COR-L47 (cell line): ENCODE data around the gene TMEM119.
"Not testable (repeated sequence)": the region's sequence is repeated elsewhere in the genome, so short reads cannot be mapped to it uniquely, and the experiment has no call there.

ENCODE experiments used
- DNase-seq: peaks from one replicate; lab custom pipeline; 2025; lab: John Stamatoyannopoulos, UW

Gene TMEM119

DNA sequence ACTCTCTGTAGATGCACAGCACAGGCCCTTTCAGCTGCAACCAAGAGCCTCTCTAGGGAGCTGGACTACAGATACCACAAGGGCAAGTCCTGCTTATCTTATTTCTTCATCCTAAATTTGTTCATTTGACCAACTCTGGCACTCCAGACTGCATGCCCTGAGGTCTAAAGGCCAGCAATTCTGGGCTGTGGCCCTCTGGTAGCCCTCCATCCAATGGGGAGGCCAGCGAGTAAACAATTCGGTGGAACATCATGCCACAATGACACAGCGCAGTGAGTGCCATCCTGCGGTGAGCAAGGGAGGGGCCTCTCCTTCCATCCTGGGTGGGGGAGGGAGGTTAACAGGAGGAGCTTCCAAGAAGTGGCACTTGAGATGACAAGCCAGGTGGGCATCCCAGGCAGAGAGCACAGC is 36.5 kb upstream of the TMEM119 start:
- no peak for DNase-seq

DNA sequence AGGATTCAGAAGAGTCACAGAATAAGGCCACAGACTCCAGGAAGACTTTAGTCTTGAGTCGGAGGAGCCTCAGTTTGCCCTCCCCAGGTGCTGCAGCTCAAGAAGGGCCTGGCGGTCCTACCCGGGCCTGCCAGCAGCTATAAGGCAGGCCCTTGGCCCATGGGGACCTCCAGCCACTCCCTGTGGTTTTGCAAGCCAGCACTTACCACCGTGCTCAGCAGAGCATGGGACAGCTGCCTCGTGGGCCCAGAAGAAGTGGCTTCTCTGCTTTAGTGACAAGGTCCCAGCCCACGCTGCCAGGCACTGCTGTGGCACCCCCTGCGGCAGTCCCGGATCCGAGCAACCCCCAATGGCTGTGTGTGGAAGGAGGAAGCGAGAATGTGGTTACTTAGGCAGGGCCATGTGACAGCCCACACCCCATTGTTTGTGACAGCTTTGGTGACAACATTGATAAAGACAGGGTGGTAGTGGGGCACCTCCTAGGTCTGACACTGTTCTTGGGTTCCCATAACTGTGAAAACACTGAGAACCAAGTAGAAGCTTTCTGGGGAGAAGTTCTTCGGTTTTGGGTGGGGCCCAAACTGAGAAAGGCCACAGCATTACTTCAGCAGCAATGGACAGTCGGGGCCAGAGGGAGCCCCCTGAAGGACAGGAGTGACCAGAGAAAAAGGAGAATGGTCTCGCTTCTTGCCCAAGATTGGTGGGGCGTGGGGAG is 35.8 kb upstream of the TMEM119 start, which contains the start of gene SELPLG:
SELPLG (minus strand) TSS at position 361 of the 715 bp plus-strand sequence. CDS start 9,587 bp downstream, outside the sequence.
- DNase-seq, result no peak

DNA sequence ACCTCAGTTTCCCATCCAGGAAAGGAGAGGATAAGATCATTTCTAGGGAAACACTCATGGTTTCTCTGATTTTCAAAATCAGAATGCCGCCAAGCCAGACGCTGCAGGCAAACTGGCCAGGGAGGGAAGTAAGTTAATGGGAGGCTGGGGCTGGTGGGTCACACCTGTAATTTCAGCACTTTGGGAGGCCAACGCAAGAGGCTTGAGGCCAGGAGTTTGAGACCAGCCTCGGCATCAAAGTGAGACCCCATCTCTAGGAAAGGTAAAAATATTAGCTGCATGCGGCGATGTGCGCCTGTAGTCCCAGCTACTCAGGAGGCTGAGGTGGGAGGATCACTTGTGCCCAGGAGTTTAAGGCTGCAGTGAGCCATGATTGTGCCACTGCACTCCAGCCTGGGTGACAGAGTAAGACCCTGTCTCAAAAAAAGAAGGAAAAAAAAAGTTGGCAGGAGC is 35.2 kb upstream of the TMEM119 start:
- DNase-seq, result no peak

DNA sequence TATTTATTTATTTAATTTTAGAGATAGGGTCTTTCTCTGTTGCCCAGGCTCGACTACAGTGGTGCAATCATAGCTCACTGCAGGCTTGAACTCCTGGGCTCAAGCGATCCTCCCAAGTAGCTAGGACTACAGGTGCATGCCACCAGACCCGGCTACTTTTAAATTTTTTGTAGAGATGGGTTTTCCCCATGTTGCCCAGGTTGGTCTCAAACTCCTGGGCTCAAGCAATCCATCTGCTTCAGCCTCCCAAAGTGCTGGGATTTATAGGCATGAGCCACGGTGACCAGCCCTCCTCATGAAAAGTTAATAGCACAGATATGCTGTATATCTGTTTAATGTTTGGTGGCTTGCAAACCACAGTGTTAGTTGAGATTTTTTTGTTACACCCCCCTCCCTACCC is 33.4 kb upstream of the TMEM119 start:
- not testable (repeated sequence) for DNase-seq

DNA sequence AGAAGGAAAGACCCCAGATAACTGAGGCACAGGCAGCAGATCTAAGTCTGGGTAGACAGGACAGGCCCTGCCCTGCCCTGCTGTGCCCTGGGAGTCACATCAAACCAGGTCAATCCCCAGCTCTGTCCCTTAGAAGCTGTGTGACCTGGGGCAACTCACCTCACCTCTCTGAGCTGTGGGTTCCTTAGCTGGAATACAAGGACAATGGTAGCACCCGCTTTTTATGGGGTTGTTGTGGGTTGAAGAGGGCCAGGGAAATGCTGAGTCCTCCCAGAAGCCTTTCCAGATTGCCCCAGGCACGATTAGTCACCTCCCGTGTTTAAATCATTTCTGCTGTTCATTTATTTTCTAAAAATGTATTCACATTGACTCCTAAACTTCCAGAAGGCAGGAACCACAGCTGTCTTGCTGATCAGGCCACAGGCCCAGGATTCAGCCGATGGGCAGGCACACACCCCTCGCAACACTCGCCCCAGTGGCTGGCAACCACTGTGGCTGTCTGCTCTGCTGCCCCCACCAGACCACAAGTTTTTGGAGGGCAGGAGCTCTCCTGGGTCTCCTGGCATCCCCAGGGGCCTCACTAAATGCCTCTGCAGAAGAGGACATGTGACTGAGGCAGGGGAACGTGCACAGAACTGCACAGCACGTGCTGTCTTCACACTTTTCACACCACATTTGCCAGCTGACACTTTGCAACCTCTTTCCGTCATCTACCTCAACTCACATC is 32.8 kb upstream of the TMEM119 start:
- DNase-seq, result no peak

DNA sequence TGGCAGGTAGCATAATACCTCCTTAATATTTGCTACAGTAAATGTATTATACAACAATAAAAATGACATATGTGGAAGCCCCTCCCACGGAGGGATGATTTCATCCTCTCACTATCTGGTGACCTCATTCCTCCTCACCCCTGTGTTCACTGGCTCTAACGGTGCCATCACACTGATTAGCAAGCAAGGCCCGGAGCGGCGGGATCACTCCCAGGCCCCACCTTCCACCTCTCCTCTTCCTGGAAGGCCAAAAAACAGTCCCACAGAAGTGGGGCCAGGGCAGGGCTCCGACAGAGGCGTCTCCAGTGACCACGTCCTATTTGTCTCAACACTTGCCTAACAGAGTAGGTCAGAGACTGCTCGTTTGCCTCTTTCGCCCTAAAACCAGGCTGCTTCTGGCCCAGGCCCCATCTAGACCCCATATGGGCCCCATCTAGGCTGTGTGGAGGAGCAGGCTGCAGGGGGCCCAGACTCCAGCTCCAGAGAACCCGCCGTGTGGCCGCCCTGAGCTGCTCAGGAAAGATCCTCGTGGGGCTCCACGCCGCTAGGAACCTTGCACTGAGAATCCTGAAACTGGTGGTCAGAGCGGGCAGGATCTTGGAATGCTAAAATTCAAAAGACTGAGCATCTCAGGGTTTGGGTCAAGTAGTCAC is 32.1 kb upstream of the TMEM119 start:
- no peak for DNase-seq

DNA sequence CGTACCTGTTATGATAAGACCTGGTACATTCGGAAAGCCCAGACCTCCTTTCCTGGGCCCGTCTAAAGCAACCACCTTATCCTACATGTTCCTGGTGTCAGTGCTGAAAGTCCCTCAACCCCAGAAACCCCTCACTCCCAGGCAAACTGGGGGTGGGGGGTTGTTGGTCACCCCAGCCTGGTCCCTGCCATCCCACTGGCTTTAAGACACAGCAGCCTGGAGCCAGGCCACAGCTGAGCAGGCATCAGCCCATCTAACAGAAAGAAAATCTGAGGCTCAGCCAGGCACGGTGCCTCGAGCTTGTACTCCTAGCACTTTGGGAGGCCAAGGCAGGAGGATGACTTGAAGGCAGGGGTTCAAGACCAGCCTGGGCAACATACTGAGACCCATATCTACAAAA is 31.3 kb upstream of the TMEM119 start:
- DNase-seq, result no peak

DNA sequence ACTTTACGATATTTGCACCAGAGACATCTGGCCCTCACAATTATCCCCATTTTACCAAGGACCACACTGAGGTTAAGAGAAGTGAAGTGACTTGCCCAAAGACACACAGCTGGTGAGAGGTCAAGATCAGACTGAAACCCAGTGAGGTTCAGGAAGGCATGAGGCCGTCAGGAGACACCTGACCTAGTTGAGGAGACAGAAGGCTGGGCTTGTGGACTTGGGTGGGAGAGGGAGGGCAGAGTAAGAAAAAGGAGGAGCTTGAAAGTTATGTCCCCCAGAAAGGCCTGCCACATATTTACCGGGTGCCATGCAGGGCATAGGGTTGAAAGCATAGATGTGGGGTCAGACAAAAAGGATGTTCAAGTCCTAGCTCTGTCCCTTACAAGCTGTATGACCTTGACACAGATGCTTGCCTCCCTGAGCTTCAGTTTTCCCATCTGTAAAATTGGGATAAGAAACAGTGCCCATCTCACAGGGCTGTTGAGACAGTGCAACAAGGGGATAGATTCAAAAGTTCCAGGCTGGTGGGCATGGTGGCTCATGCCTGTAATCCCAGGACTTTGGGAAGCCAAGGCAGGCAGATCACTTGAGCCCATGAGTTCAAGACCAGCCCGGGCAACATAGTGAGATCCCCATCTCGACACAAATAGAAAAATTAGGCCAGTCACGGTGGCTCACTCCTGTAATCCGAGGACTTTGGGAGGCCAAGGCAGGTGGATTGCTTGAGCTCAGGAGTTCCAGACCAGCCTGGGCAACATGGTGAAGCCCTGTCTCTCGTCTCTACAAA is 29.4 kb upstream of the TMEM119 start:
- no peak for DNase-seq

DNA sequence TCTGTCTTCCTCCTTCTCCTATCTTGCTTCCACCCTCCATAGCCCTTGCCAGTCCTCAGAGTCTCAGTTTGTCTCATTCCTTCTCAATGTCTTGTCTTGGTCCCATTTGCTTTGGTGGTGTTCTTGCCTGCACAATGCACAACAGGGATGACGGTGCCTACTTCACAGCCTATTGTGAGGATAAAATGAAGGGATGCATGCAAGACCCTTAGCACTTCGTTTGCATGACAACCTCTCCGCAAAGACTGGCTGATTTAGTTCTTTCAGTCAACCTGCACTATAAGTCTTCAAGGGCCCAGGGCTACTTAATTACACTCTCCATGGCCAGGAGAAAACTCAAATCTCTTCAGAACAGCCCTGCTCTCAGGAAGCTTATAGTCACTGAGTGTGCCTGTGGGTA is 27.3 kb upstream of the TMEM119 start:
- DNase-seq, result no peak

DNA sequence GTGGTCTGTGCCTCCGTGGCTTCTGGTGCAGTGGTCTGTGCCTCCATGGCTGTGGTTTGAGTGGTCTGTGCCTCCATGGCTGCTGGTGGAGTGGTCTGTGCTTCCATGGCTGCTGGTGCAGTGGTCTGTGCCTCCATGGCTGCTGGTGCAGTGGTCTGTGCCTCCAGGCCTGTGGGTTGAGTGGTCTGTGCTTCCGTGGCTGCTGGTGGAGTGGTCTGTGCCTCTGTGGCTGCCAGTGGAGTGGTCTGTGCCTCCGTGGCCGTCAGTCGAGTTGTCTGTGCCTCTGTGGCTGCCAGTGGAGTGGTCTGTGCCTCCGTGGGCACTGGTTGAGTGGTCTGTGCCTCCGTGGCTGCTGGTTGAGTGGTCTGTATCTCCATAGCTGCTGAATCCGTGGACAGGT is 25.7 kb upstream of the TMEM119 start:
- no peak for DNase-seq

DNA sequence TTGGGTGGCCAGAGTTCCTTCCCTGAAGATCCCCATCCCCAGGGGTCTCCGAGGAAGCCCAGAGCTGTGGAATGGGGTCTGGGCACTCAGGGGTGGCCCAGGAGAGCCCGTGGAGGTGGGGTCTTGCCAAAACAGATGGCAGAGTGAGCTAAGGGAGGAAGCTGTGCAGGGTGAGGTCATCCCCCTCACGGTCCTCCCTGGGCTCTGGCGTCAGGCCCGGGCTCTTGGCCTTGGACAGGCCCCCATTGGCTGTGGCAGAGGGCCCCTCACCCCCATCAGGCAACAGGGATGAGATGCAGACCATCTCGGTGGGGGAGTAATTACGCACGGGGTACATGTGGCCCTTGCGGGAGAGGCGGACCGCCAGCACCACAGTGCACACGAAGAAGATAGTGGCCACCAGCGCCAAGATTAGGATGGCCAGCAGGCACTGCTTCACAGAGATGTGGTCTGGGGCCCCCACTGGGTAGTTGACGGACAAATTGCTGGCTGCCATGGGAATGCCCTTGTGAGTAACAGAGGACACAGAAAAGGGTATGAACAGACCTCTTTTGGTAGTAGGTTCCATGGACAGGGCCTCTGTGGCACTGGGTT is 25.1 kb upstream of the TMEM119 start:
- DNase-seq, result no peak

DNA sequence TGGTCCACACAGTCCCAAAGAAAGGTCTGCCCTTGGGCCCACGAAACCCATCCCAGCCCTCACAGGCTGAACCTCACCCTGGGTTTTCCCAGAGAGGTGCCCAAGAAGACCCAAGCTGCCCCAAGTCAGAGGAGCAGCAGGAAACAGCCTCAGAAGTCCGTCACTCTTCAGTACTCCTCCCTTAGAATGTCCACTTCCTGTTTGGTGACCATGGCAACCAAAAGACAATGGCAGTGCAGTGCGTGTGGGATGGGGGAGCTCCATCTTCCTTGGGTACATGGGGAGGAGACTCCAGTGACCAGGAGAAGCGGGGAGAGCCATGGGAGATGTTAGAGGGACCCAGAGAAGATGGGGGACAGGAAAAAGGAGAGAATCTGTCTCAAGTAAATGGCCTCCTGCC is 24.5 kb upstream of the TMEM119 start:
- peak; percentile 41 for DNase-seq

DNA sequence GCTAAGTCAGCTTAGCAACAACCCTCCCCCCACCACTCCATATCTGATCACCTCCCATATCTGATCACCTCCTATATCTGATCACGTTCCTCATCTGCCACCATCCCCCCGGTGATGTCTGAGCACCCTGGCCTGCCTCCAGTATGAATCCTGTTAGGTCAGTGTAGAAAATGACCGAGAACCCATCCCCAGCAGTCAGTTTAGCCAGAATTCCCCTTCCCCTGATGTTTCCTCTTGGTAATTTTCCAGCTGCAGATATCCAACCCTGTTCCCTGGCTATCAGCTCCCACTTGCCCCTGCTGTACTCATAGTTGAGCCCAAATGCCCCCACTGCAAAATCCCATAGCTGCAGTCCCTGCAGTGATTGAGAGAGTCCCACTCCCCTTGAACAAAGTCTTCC is 23.3 kb upstream of the TMEM119 start:
- DNase-seq, result no peak

DNA sequence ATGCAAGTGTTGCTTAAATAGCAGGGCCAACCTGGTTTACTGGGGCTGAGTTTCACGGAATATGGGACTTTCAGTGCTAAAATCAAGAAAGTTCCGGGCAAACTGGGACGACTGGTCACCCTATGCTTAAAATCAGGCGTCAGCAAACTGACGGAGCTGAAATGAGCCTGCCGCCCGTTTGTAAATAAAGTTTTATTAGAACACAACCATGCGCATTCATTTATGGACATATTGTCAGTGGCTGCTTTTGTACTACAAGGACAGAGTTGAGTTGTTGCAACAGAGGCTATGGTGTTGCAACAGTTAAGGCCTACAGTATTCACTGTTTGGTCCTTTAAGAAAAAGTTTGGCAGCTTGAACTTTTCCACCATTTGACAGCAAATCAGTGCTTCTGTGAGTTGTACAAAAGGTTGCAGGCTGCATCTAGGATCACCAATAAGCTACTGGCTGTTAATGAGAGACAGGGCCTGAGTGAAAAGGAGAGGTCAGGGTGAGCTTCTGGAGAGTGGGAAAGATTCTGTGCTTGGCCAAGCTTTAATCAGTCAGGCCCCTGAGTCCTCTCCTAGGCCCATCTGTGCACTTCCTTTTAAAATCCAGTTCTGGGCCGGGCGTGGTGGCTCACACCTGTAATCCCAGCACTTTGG is 22.5 kb upstream of the TMEM119 start:
- no peak for DNase-seq

DNA sequence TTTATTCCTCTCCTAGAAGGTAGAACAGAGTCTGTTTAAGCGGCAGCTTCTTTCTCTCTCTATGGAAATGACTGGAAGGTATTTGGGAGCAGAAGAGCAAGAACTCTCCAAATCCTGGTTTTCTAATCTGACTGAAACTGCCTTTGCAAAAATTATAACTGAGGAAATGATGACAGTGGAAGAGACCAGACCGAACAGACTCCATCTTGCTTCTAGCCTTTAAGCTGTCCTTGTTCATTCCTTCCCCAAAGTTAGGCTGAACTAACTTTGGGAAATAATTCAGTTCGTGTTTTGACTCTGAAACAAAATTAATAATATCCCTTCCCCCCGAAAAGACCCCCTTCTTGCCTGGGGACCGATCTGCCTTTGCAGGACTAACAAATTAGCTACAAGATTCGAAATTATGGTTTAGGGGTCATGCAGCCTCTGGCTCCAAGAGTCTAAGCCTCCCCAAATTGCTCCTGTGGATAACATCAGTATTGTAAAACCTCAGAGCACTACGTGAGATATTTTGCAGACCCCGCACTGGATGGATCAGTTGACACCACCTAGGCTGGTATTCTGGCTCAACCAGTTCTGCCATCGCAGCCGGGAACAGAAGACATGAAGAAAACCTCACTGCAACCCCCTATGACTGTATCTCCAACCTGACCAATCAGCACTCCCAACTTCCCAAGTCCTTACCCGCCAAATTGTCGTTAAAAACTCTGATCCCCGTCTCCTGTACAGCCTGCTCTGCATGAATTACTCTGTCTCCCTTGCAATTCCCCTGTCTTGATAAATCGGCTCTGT is 21.7 kb upstream of the TMEM119 start:
- DNase-seq, result no peak

DNA sequence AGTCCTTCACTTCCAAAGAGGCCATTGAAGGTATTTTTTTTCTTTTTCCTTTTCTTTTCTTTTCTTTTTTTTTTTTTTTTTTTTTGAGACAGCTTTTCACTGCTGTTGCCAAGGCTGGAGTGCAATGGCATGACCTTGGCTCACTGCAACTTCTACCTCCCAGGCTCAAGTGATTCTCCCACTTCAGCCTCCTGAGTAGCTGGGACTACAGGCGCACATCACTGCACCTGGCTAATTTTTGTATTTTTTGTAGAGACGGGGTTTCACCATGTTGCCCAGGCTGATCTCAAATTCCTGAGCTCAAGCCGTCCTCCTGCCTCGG is 21.0 kb upstream of the TMEM119 start:
- DNase-seq, result not testable (repeated sequence)

DNA sequence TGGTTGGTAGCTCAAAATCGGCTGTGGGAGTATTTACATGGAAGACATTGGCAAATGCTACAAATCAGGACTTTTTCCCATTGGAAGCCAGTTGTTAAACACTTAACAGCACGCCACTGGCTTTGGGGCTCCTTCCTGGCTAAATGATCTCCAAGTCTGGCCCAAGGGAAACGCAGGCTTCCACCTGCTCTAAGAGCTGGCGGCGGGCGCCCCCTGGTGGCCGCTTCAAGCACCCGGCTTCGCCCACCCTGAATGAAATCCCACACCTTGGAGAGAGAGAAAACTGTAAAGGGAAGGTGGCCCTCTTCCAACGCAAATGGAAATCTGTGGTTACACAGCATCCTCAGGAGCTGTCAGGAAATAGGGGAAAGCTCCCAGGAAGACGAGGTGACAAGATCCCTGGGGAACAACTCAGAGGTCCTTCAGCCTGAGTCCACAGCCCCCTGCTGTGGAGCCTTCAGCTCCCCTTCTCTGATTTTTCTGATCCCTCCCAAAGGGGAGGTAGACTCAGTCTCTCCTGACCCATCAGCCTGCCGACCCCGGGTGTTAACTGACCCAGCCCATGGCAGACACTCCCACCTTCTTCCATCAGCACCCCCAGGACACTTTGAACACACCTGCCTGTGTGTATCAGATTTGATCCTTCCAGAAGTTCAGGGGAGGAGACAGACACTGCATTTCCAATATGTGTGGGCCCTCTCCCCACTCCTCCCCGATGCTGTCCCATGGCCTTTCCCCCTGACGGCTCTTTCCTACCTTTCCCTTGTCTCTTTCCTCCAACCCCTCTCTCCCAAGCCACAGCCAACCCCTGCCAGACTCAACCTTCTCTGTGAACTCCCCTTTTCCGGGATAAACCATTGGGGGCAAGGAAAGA is 20.4 kb upstream of the TMEM119 start:
- DNase-seq, result peak; percentile 79

DNA sequence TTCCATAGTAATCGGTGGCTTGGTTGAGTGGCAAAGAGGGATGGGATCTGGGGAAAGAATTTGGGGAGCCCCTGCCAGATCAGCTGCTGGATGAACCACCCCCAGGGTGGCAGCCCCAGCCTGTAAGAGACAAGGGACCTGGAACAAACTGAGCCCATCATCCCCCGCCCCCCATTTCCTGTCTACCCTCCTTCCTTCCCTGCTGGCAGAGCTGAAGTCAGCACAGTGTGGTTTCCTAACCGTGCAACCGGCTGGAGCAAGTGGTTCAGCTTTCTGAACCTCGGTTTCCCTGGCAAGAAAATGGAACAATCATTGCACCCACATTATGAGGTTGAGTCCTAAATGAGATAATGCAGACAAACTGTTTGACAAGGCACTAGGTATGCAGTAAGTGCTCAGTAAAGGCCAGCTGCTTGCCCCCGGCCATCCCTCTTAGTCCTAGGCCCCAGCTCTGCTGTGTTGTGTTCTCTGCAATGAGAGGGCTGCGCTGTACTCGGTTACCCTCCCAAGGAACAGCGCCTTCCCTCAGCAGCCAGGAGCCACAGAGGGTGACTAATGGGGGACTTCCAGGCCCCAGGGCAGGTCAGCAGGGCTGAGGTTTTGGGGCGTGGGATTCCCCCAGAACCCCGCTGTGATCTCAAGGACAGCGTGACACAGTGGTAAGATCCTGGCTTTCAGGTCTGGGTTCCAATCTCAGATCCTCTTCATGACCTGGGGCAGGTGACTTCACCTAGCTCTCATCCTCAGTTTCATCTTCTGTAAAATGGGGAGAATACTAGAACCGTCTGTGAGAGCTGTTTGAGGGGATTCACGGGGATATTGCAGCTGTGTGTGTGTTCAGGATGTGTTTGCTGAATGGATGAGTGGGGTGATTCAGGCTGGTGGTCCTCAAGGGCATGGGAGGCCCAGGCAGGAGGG is 19.3 kb upstream of the TMEM119 start:
- DNase-seq, result no peak

DNA sequence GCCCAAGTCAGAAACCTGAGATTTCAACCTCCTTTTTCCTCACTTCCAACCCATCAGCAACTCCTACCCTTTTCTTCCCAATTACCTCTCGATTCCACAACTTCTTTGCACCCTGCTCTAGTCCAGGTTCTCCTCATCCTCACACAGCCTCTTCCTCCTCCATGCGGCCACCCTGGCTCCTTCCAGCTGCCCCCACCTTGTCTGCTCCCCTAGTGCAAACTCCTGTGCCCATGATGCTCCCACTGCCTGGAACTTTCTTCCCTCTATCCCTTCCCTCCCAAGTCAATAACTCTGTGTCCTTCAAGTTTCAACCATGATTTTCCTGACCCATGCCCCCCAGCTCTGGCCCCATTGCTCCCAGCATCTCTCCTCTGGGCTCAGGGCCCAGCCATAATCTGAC is 18.5 kb upstream of the TMEM119 start:
- DNase-seq, result no peak
